Limb (tissue), 2 donors: ENCODE data around the gene DOCK11.

Source experiments
- DNase-seq, 2 donors: peaks; one replicate each; pipeline ENCODE4 v3.0.0-alpha.2; 2016; ENCODE audit errors: extremely low spot score in 2 of 2

The DOCK11 gene

GRCh38 chrX:118528071-118528737 lies 32.6 kb downstream of the DOCK11 start:
- DNase-seq: no peak

GRCh38 chrX:118530219-118530911 lies 34.8 kb downstream of the DOCK11 start:
- DNase-seq: no peak

- no peak for DNase-seq
These were observed 39.3 kb downstream of the DOCK11 start for GRCh38 chrX:118534716-118535493.

GRCh38 chrX:118536204-118536603 lies 40.6 kb downstream of the DOCK11 start:
- no peak for DNase-seq

- DNase-seq: no peak
These were observed 41.3 kb downstream of the DOCK11 start for GRCh38 chrX:118536687-118537461.

GRCh38 chrX:118538386-118538785 lies 42.8 kb downstream of the DOCK11 start:
- no peak for DNase-seq

- no peak for DNase-seq
These were observed 44.7 kb downstream of the DOCK11 start for GRCh38 chrX:118540342-118540741.

GRCh38 chrX:118541482-118541881 lies 45.9 kb downstream of the DOCK11 start:
- DNase-seq: no peak

GRCh38 chrX:118545510-118545909 lies 49.9 kb downstream of the DOCK11 start:
- no peak for DNase-seq

- no peak for DNase-seq
These were observed 53.2 kb downstream of the DOCK11 start for GRCh38 chrX:118548841-118549240.

GRCh38 chrX:118550792-118551191 lies 55.2 kb downstream of the DOCK11 start:
- no peak for DNase-seq

GRCh38 chrX:118551426-118551825 lies 55.8 kb downstream of the DOCK11 start:
- DNase-seq: no peak

- DNase-seq: no peak
These were observed 56.7 kb downstream of the DOCK11 start for GRCh38 chrX:118552121-118552900.

GRCh38 chrX:118553042-118553710 lies 57.6 kb downstream of the DOCK11 start:
- no peak for DNase-seq

GRCh38 chrX:118554511-118554910 lies 58.9 kb downstream of the DOCK11 start:
- DNase-seq: no peak

GRCh38 chrX:118558926-118559325 lies 63.3 kb downstream of the DOCK11 start:
- DNase-seq: no peak

- no peak for DNase-seq
These were observed 64.9 kb downstream of the DOCK11 start for GRCh38 chrX:118560489-118560888.

GRCh38 chrX:118562582-118563164 lies 67.1 kb downstream of the DOCK11 start:
- no peak for DNase-seq

- no peak for DNase-seq
These were observed 68.9 kb downstream of the DOCK11 start for GRCh38 chrX:118564498-118564897.

- no peak for DNase-seq
These were observed 70.2 kb downstream of the DOCK11 start for GRCh38 chrX:118565853-118566252.
